Uterus (tissue), 4 donors: ENCODE results near the gene SLC38A11. TPM values are rescaled to one million over a fixed set of nuclear protein-coding genes. Genes with fewer than 3 reads are reported as not detected.

Experiments
- DNase-seq, 2 donors: peaks; one replicate each; pipeline ENCODE4 v3.0.0-alpha.2; 2019 to 2020
- H3K27ac ChIP-seq, 2 donors: fragments of 200-600 bp; sonication (generic); 1 replicate in 1 of 2; 2 replicates in 1 of 2; pipeline ENCODE4 v1.5.1; 2016 to 2018
- H3K27me3 ChIP-seq, 2 donors: fragments of 200-600 bp; sonication (generic); one replicate each; pipeline ENCODE4 v1.5.1; 2018 to 2019; ENCODE audit warnings: control low read depth in 1 of 2
- H3K36me3 ChIP-seq, 2 donors: fragments of 200-600 bp; sonication (generic); one replicate each; pipeline ENCODE4 v1.5.1; 2019; ENCODE audit warnings: control low read depth in 1 of 2
- H3K4me1 ChIP-seq, 2 donors: fragments of 200-600 bp; sonication (generic); one replicate each; pipeline ENCODE4 v1.5.1; 2018 to 2019; ENCODE audit warnings: control low read depth in 1 of 2
- H3K4me3 ChIP-seq, 2 donors: fragments of 200-600 bp; sonication (generic); 1 replicate in 1 of 2; 2 replicates in 1 of 2; pipeline ENCODE4 v1.5.1; 2018 to 2019; ENCODE audit warnings: mild to moderate bottlenecking in 1 of 2
- H3K9me3 ChIP-seq, 2 donors: fragments of 200-600 bp; sonication (generic); one replicate each; pipeline ENCODE4 v1.5.1; 2019; ENCODE audit warnings: control low read depth in 1 of 2
- POLR2A ChIP-seq, 2 donors: fragments of 450-650 bp; IDR thresholded peaks; one replicate each; pipeline ENCODE4 v1.6.1; 2016; ENCODE audit warnings: antibody characterized with exemption in 2 of 2, mild to moderate bottlenecking in 1 of 2, moderate library complexity in 1 of 2
- intact Hi-C: fragments of 100-400 bp; cut with DNase I; formaldehyde crosslinking; loops from one replicate; pipeline ENCODE4 v1.15.1; 2023; ENCODE audit warnings: low total_unique reads
- total RNA-seq, 4 donors: library from RNA; depleted of rRNA in 3 of 4; stranded (reverse); fragments of >200 nt in 3 of 4; gene quantifications; one replicate each; pipeline versions ENCODE4 v1.1.0 to v1.2.4, GENCODE V29; 2014 to 2023
- TF ChIP-seq, protein P1 (sequence below), 4 experiments: fragments of 200-600 bp in 2 of 4; fragments of 450-650 bp in 2 of 4; sonication (generic) in 2 of 4; IDR thresholded peaks; one replicate each; pipeline ENCODE4 v1.5.1; 2016 to 2019; ENCODE audit warnings: antibody characterized with exemption in 4 of 4, mild to moderate bottlenecking in 2 of 4, moderate library complexity in 1 of 4
- donor health status: DM: yes; HTN: yes; CAD: no.

Gene SLC38A11
- total RNA-seq, 4 donors from 2014 or later: under 0.01 to 3.2 (median 1.3) TPM

- Histone ChIP-seq H3K27me3 (peaks cover 0 to 8% of the 10 kb centered on the region in 2 donors), H3K4me3 (no peak overlapping the region), H3K27ac (no peak overlapping the region), H3K4me1 (no peaks in the 10 kb centered on the region), H3K36me3 (no peaks in the 10 kb centered on the region), H3K9me3 (no peaks in the 10 kb centered on the region)
- DNase-seq: no peak
- intact Hi-C loops: no loop called here
- no peak for TF ChIP-seq POLR2A (IDR thresholded peaks at IDR 0.05)
- TF ChIP-seq, protein P1, sequence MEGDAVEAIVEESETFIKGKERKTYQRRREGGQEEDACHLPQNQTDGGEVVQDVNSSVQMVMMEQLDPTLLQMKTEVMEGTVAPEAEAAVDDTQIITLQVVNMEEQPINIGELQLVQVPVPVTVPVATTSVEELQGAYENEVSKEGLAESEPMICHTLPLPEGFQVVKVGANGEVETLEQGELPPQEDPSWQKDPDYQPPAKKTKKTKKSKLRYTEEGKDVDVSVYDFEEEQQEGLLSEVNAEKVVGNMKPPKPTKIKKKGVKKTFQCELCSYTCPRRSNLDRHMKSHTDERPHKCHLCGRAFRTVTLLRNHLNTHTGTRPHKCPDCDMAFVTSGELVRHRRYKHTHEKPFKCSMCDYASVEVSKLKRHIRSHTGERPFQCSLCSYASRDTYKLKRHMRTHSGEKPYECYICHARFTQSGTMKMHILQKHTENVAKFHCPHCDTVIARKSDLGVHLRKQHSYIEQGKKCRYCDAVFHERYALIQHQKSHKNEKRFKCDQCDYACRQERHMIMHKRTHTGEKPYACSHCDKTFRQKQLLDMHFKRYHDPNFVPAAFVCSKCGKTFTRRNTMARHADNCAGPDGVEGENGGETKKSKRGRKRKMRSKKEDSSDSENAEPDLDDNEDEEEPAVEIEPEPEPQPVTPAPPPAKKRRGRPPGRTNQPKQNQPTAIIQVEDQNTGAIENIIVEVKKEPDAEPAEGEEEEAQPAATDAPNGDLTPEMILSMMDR (IDR thresholded peaks at IDR 0.05): no peak
Observed at GRCh38 chr2:164948540-164948939, 6.8 kb downstream of the SLC38A11 start.

GRCh38 chr2:164947281-164947680, 8.0 kb downstream of the SLC38A11 start:
- no peak overlapping the region for H3K4me3 ChIP-seq
- H3K4me1 ChIP-seq: no peaks in the 10 kb centered on the region
- H3K9me3 ChIP-seq: no peaks in the 10 kb centered on the region
- intact Hi-C loops: no loop called here
- TF ChIP-seq, protein P1 (IDR thresholded peaks at IDR 0.05): no peak
- no peak for TF ChIP-seq POLR2A (IDR thresholded peaks at IDR 0.05)
- H3K27me3 ChIP-seq: peaks cover 0 to 8% of the 10 kb centered on the region in 2 donors
- no peak for DNase-seq
- no peaks in the 10 kb centered on the region for H3K36me3 ChIP-seq
- no peak overlapping the region for H3K27ac ChIP-seq

GRCh38 chr2:164943289-164943688, 12.0 kb downstream of the SLC38A11 start:
- Histone ChIP-seq H3K4me1 (no peaks in the 10 kb centered on the region), H3K4me3 (no peak overlapping the region), H3K27me3 (no peaks in the 10 kb centered on the region), H3K9me3 (no peaks in the 10 kb centered on the region), H3K36me3 (no peaks in the 10 kb centered on the region), H3K27ac (no peak overlapping the region)
- TF ChIP-seq POLR2A (IDR thresholded peaks at IDR 0.05): no peak
- TF ChIP-seq, protein P1 (IDR thresholded peaks at IDR 0.05): no peak
- intact Hi-C loops: no loop called here
- no peak for DNase-seq

- TF ChIP-seq POLR2A (IDR thresholded peaks at IDR 0.05): no peak
- TF ChIP-seq, protein P1 (IDR thresholded peaks at IDR 0.05): no peak
- intact Hi-C loops: no loop called here
- DNase-seq: no peak
- Histone ChIP-seq H3K36me3 (no peaks in the 10 kb centered on the region), H3K4me3 (no peak overlapping the region), H3K4me1 (no peaks in the 10 kb centered on the region), H3K27me3 (no peaks in the 10 kb centered on the region), H3K27ac (no peak overlapping the region), H3K9me3 (no peaks in the 10 kb centered on the region)
Observed at GRCh38 chr2:164937864-164938401, 17.4 kb downstream of the SLC38A11 start.

- Histone ChIP-seq H3K9me3 (no peaks in the 10 kb centered on the region), H3K4me3 (no peak overlapping the region), H3K27ac (no peak overlapping the region), H3K36me3 (no peaks in the 10 kb centered on the region), H3K27me3 (no peaks in the 10 kb centered on the region), H3K4me1 (no peaks in the 10 kb centered on the region)
- no peak for DNase-seq
- intact Hi-C loops: no loop called here
- TF ChIP-seq POLR2A (IDR thresholded peaks at IDR 0.05): no peak
Observed at GRCh38 chr2:164935118-164936101, 19.9 kb downstream of the SLC38A11 start.
